ENCODE results near the gene LYPLAL1. TPM values are rescaled to one million over a fixed set of nuclear protein-coding genes. Genes with fewer than 3 reads are reported as not detected.

Gene LYPLAL1
- total RNA-seq, 1 experiment from 2014 or later = 41.3 TPM

DNA sequence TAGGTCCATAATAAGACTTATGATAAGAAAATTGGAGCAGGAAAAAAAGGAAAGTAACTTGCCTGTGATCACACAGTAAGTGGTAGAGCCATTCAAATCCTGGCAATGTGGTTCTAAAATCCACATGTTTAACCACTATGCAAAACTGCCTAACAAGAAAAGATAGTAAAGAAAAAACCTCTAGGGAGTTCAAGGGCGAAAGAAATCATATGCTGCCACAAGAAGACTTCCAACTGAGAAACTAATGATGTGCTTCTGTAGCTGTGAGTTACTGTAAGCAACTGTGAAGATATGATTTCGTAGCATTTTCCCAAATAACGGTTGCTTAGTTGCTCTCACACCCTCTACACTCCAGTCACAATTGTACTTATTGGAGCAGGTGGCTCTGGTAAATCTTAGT is 20.9 kb upstream of the LYPLAL1 start:
- Histone ChIP-seq H3K4me3 (ENCODE audit: low read depth in 2 of 2, low read length in 2 of 2) (no peak overlapping the region), H3K27me3 (ENCODE audit: control insufficient read depth, insufficient read depth, low read length) (0 out of 2 replicates have a peak, but pooled peaks cover 2% of the 10 kb centered on the region), H3K4me1 (ENCODE audit: control insufficient read depth, insufficient read depth, low read length) (no peaks in the 10 kb centered on the region), H3K9me3 (ENCODE audit: control insufficient read depth, insufficient read depth, low read depth, low read length) (no peaks in the 10 kb centered on the region), H3K27ac (ENCODE audit: low read length) (no peak overlapping the region), H3K36me3 (ENCODE audit: control insufficient read depth, insufficient read depth, low read length) (no peaks in the 10 kb centered on the region)
- in situ Hi-C loops (cut with HindIII; ENCODE audit: low pct_unique_long_range_greater_than_20kb, low sequenced_read_pairs) = no loop called here
- TF ChIP-seq SIN3A (IDR thresholded peaks at IDR 0.05; ENCODE audit: borderline replicate concordance, insufficient read depth, low read depth, low read length) (no peak), REST (IDR thresholded peaks at IDR 0.05; ENCODE audit: insufficient read depth in 1 of 2, low read depth in 2 of 2, low read length in 1 of 2) (no peak), POLR2AphosphoS5 (IDR thresholded peaks at IDR 0.05; ENCODE audit: low read depth, low read length) (no peak), TCF7L2 (IDR thresholded peaks at IDR 0.05; ENCODE audit: low read depth, low read length) (no peak)
- TF ChIP-seq, protein P1, sequence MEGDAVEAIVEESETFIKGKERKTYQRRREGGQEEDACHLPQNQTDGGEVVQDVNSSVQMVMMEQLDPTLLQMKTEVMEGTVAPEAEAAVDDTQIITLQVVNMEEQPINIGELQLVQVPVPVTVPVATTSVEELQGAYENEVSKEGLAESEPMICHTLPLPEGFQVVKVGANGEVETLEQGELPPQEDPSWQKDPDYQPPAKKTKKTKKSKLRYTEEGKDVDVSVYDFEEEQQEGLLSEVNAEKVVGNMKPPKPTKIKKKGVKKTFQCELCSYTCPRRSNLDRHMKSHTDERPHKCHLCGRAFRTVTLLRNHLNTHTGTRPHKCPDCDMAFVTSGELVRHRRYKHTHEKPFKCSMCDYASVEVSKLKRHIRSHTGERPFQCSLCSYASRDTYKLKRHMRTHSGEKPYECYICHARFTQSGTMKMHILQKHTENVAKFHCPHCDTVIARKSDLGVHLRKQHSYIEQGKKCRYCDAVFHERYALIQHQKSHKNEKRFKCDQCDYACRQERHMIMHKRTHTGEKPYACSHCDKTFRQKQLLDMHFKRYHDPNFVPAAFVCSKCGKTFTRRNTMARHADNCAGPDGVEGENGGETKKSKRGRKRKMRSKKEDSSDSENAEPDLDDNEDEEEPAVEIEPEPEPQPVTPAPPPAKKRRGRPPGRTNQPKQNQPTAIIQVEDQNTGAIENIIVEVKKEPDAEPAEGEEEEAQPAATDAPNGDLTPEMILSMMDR (IDR thresholded peaks at IDR 0.05) = no peak
- DNase-seq (ENCODE audit: low read depth, low spot score) (no peak), ATAC-seq (no peak)
- intact Hi-C loops (cut with micrococcal nuclease; ENCODE audit: unreplicated experiment) = no loop called here
- BruUV-seq (replicated peaks) = no TSS peak
- ChIA-PET CTCF (interaction anchor here (0.7 kb wide), 1 partner anchor 233 kb away, joined by 8 read pairs; no protein-coding TSS in a partner anchor), POLR2A (no interaction called here)

- no peaks in the 10 kb centered on the region for H3K9me3 ChIP-seq (ENCODE audit: control insufficient read depth, insufficient read depth, low read depth, low read length)
- ATAC-seq (no peak), DNase-seq (ENCODE audit: low read depth, low spot score) (no peak)
- H3K36me3 ChIP-seq (ENCODE audit: control insufficient read depth, insufficient read depth, low read length) = no peaks in the 10 kb centered on the region
- H3K4me1 ChIP-seq (ENCODE audit: control insufficient read depth, insufficient read depth, low read length) = no peaks in the 10 kb centered on the region
- H3K4me3 ChIP-seq (ENCODE audit: low read depth in 2 of 2, low read length in 2 of 2) = no peak overlapping the region
- intact Hi-C loops (cut with micrococcal nuclease; ENCODE audit: unreplicated experiment) = no loop called here
- CTCF ChIA-PET = no interaction called here
- in situ Hi-C loops (cut with HindIII; ENCODE audit: low pct_unique_long_range_greater_than_20kb, low sequenced_read_pairs) = no loop called here
- POLR2A ChIA-PET = interaction anchor here (0.6 kb wide), 1 partner anchor 28 kb away, joined by 3 read pairs; no protein-coding TSS in a partner anchor
- H3K27me3 ChIP-seq (ENCODE audit: control insufficient read depth, insufficient read depth, low read length) = 0 out of 2 replicates have a peak, but pooled peaks cover 3% of the 10 kb centered on the region
- no peak for TF ChIP-seq REST (IDR thresholded peaks at IDR 0.05; ENCODE audit: insufficient read depth in 1 of 2, low read depth in 2 of 2, low read length in 1 of 2)
- TF ChIP-seq, protein P1 (IDR thresholded peaks at IDR 0.05) = no peak
- TF ChIP-seq SIN3A (IDR thresholded peaks at IDR 0.05; ENCODE audit: borderline replicate concordance, insufficient read depth, low read depth, low read length) = no peak
- H3K27ac ChIP-seq (ENCODE audit: low read length) = no peak overlapping the region
- no TSS peak for BruUV-seq (replicated peaks)
Observed at GRCh38 chr1:219153723-219154122, 20.0 kb upstream of the LYPLAL1 start.
